ENCODE measurements around the gene GRIA3.
"Not testable (repeated sequence)": the region's sequence is repeated elsewhere in the genome, so short reads cannot be mapped to it uniquely, and the experiment has no call there.

The GRIA3 gene

DNA sequence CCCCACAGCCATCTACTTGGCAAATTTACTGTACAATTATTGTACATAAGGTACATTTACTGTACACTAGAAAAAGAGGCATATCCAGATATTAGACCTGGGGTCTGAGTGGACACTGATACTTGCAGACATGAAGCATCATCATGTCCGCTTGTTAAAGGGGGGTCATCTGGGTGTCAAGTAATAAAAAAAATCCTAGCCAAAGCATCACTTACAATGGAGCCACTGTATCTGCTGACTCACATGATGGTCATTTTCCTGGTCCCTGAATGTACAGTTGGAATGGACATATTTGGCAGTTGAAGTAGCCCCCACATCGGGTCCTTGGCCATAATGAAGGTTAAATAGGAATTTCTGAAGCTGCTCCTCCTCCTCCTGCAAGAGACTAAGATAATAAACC lies 320.0 kb downstream of the GRIA3 start:
- TF ChIP-seq, protein P1, sequence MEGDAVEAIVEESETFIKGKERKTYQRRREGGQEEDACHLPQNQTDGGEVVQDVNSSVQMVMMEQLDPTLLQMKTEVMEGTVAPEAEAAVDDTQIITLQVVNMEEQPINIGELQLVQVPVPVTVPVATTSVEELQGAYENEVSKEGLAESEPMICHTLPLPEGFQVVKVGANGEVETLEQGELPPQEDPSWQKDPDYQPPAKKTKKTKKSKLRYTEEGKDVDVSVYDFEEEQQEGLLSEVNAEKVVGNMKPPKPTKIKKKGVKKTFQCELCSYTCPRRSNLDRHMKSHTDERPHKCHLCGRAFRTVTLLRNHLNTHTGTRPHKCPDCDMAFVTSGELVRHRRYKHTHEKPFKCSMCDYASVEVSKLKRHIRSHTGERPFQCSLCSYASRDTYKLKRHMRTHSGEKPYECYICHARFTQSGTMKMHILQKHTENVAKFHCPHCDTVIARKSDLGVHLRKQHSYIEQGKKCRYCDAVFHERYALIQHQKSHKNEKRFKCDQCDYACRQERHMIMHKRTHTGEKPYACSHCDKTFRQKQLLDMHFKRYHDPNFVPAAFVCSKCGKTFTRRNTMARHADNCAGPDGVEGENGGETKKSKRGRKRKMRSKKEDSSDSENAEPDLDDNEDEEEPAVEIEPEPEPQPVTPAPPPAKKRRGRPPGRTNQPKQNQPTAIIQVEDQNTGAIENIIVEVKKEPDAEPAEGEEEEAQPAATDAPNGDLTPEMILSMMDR (conservative IDR thresholded peaks at IDR 0.05): no peak
- TF ChIP-seq ZFX (IDR thresholded peaks at IDR 0.05): no peak
- H3K27ac ChIP-seq: no peak overlapping the region

DNA sequence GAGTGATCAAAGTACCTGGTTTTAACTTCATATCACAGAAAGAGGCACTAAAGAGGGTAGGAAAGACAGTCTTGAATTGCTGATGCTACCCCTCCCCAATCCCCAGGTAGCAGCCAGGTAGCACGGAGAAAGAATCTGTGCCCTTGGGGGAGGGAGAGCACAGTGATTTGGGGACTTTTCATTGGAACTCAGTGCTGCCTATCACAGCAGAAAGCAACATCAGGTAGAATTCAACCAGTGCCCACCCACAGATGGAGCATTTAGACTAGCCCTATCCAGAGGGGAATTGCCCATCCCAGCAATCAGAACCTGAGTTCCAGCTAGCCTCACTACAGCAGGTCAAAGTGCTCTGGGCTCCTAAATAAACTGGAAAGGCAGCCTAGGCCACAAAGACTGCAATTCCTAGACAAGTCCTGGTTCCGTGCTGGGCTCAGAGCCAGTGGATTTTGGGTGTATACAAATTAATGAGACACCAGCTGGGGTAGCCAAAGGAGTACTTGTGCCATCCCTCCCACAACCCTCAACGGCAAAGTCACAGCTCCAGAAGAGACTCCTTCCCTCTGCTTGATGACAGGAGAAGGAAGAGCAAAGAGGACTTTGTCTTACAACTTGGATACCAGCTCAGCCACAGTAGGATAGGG lies 320.7 kb downstream of the GRIA3 start:
- no peak overlapping the region for H3K27ac ChIP-seq
- TF ChIP-seq, protein P1 (conservative IDR thresholded peaks at IDR 0.05): no peak
- TF ChIP-seq ZFX (IDR thresholded peaks at IDR 0.05): no peak

DNA sequence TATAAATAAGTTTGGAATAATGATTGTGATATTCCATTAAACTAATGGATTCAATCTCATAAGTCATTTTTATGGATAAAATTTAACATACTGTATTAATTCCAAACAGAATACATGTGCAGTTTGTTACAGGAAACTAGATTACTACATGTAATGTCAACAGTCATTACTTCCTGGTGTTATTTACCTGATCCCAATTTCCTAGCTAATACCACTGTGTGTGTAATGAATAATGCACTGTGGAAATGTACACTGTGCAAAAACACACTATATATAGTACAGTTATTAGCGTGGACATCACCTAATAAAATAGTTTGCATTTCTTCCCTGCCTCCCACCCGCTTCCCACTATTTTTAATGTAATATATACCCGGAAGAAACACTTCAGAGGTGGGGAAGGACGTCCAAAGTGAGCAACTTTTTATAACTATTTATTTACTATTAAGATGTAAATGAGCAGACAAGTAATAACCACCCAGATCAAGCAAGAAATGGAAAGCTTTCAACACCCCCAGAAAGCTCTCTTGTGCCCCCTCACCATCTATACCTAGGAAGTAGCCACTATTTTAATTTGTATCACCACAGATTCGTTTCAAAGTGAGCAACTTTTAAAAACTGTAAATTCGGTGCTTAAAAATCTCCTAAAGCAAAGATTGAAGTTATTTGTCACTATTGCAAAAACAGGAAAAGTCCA lies 329.7 kb downstream of the GRIA3 start:
- peak overlapping the region; percentile 69 for H3K27ac ChIP-seq
- no peak for TF ChIP-seq ZFX (IDR thresholded peaks at IDR 0.05)
- TF ChIP-seq, protein P1 (conservative IDR thresholded peaks at IDR 0.05): no peak

DNA sequence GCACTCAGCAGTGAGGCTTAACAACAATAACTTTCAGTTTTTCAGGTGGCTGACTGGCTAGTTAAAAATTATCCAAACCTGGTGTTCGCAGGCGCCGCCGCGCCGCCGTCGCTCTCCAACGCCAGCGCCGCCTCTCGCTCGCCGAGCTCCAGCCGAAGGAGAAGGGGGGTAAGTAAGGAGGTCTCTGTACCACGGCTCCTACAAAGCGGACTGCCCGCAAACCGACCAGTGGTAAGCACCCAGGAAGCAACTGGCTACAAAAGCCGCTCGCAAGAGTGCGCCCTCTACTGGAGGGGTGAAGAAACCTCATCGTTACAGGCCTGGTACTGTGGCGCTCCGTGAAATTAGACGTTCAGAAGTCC lies 330.2 kb downstream of the GRIA3 start:
- peak overlapping the region; percentile 69 for H3K27ac ChIP-seq
- TF ChIP-seq, protein P1 (conservative IDR thresholded peaks at IDR 0.05): peak; percentile 73

DNA sequence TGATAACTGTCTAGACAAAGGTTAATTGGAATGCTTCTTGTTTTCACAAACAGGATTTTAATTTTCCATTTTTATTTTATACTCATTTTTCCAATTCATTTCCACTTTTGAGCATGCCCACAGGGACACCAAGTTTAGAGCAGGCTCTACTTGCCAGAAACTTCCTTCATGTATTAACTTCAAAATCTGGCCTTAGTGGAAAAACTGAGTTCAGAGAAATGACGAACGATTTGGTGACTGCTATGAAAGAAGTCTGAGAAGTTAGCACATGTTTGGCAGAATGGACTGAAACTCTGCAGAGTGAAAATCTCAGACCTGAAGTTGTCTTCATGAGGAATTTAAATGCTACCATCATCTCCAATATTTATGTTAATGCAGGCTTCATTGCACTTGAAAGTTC lies 334.7 kb downstream of the GRIA3 start:
- no peak for TF ChIP-seq ZFX (IDR thresholded peaks at IDR 0.05)
- TF ChIP-seq, protein P1 (conservative IDR thresholded peaks at IDR 0.05): no peak
- H3K27ac ChIP-seq: no peak overlapping the region

DNA sequence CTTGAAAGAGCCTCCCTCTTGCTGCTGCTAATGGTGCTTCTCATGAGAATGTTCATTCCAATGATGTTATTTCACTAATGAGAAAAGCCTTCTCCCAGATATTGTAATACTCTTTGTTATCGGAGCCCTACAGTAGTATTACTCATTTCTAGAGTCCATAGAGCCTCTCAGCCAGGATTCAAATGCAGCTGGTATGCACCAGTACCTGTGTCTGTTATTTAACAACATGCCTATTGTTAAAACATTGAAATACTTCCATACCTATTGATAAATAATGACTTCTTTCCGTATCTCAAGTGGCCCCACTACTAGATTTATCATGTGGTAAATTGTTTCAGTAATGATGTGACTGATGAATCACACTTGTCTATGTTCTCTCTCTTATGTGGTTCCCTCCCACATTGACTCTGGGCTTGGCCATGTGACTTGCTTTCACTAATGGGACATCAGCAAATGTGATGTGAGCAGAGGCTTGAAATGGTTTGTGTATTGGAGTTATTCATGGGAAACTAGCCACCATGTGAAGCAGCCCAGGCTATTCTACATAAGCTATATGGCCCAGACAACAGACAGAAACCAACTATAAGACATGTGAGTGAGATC lies 341.1 kb downstream of the GRIA3 start:
- no peak overlapping the region for H3K27ac ChIP-seq
- no peak for TF ChIP-seq ZFX (IDR thresholded peaks at IDR 0.05)
- TF ChIP-seq, protein P1 (conservative IDR thresholded peaks at IDR 0.05): no peak

DNA sequence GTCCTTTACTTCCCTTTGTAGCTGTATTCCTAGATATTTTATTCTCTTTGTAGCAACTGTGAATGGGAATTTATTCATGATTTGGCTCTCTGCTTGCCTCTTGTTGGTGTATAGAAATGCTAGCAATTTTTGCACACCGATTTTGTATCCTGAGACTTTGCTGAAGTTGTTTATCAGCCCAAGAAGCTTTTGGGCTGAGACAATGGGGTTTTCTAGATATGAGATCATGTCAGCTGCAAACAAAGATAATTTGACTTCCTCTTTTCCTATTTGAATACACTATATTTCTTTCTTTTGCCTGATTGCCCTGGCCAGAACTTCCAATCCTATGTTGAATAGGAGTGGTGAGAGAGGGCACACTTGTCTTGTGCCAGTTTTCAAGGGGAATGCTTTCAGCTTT lies 346.6 kb downstream of the GRIA3 start:
- not testable (repeated sequence) for H3K27ac ChIP-seq
